HepG2 (cell line): ENCODE measurements around the gene LRRC27. TPM values are rescaled to one million over a fixed set of nuclear protein-coding genes. Genes with fewer than 3 reads are reported as not detected.

ENCODE experiments used
- ATRX ChIP-seq: sonication (generic); formaldehyde crosslinking; IDR thresholded peaks from 2 replicates; pipeline ENCODE4 v1.4.0; 2020; ENCODE audit warnings: missing genetic modification reagents, borderline replicate concordance
- CEBPB ChIP-seq: IDR thresholded peaks from 2 replicates; pipeline ENCODE4 v1.6.1; 2011; ENCODE audit warnings: low read depth, low read length, improper control_type of control experiment, borderline replicate concordance
- DRAP1 ChIP-seq: IDR thresholded peaks from 2 replicates; pipeline ENCODE4 v1.6.1; 2016; ENCODE audit warnings: missing genetic modification reagents, missing compliant biosample characterization
- ETV5 ChIP-seq: IDR thresholded peaks from 2 replicates; pipeline ENCODE4 v1.6.1; 2018; ENCODE audit warnings: missing biosample characterization, missing genetic modification reagents, inconsistent platforms, borderline replicate concordance
- FOXA1 ChIP-seq, 2 experiments: fragments of 450-650 bp in 1 of 2; sonication (generic) in 1 of 2; formaldehyde crosslinking in 1 of 2; IDR thresholded peaks; 2 replicates each; pipeline versions ENCODE4 v1.4.0 to v1.6.1; 2016 to 2020; ENCODE audit warnings: missing genetic modification reagents in 1 of 2
- MAFK ChIP-seq, 2 experiments: IDR thresholded peaks in 1 of 2; conservative IDR thresholded peaks in 1 of 2; 2 replicates each; pipeline ENCODE4 v1.6.1; 2011; ENCODE audit warnings: improper control_type of control experiment in 2 of 2, low read length in 2 of 2
- NFE2L2 ChIP-seq: fragments of 150-350 bp; IDR thresholded peaks from 2 replicates; pipeline ENCODE4 v1.6.1; 2014; ENCODE audit warnings: low read length
- NR2F6 ChIP-seq, 2 experiments: IDR thresholded peaks; 2 replicates each; pipeline ENCODE4 v1.6.1; 2016; ENCODE audit warnings: antibody characterized with exemption in 1 of 2, mild to moderate bottlenecking in 1 of 2
- PATZ1 ChIP-seq: sonication (generic); formaldehyde crosslinking; IDR thresholded peaks from 2 replicates; pipeline ENCODE4 v1.4.0; 2020; ENCODE audit warnings: missing genetic modification reagents
- PBX2 ChIP-seq: IDR thresholded peaks from 2 replicates; pipeline ENCODE4 v1.6.1; 2016; ENCODE audit warnings: control low read depth
- POLR2AphosphoS2 ChIP-seq: IDR thresholded peaks from 2 replicates; pipeline ENCODE4 v1.6.1; 2011; ENCODE audit warnings: low read depth, low read length, improper control_type of control experiment
- RARA ChIP-seq: IDR thresholded peaks from 2 replicates; pipeline ENCODE4 v1.6.1; 2016; ENCODE audit warnings: missing genetic modification reagents, missing compliant biosample characterization
- SETDB1 ChIP-seq: sonication (generic); formaldehyde crosslinking; IDR thresholded peaks from 2 replicates; pipeline ENCODE4 v1.5.1; 2020; ENCODE audit warnings: missing genetic modification reagents, mild to moderate bottlenecking, borderline replicate concordance
- SMARCC2 ChIP-seq: fragments of 450-650 bp; IDR thresholded peaks from 2 replicates; pipeline ENCODE4 v1.6.1; 2017; ENCODE audit warnings: antibody characterized with exemption, mild to moderate bottlenecking
- TOPORS ChIP-seq: sonication (generic); formaldehyde crosslinking; IDR thresholded peaks from 2 replicates; pipeline ENCODE4 v1.8.0; 2023; ENCODE audit warnings: mild to moderate bottlenecking, missing genetic modification reagents
- TRIM22 ChIP-seq: fragments of 450-650 bp; IDR thresholded peaks from 2 replicates; pipeline ENCODE4 v1.6.1; 2017
- XBP1 ChIP-seq: sonication (generic); formaldehyde crosslinking; IDR thresholded peaks from 2 replicates; pipeline ENCODE4 v1.5.0; 2020; ENCODE audit warnings: missing genetic modification reagents
- ZBTB49 ChIP-seq: sonication (generic); formaldehyde crosslinking; IDR thresholded peaks from 2 replicates; pipeline ENCODE4 v1.4.0; 2020; ENCODE audit warnings: missing genetic modification reagents, borderline replicate concordance
- ZEB1 ChIP-seq: IDR thresholded peaks from 2 replicates; pipeline ENCODE4 v1.6.1; 2012; ENCODE audit warnings: mild to moderate bottlenecking, low read depth, inconsistent platforms; ENCODE audit not compliant: insufficient replicate concordance
- ZNF256 ChIP-seq: sonication (generic); formaldehyde crosslinking; conservative IDR thresholded peaks from 2 replicates; pipeline ENCODE4 v1.4.0; 2020; ENCODE audit warnings: missing genetic modification reagents
- ZNF501 ChIP-seq: sonication (generic); formaldehyde crosslinking; IDR thresholded peaks from 2 replicates; pipeline ENCODE4 v1.5.1; 2020; ENCODE audit warnings: mild to moderate bottlenecking, moderate library complexity, missing genetic modification reagents
- ZNF564 ChIP-seq: sonication (generic); formaldehyde crosslinking; IDR thresholded peaks from 2 replicates; pipeline ENCODE4 v1.8.1; 2023; ENCODE audit warnings: mild to moderate bottlenecking, missing genetic modification reagents
- ZNF629 ChIP-seq: sonication (generic); formaldehyde crosslinking; conservative IDR thresholded peaks from 2 replicates; pipeline ENCODE4 v1.5.0; 2020; ENCODE audit warnings: missing genetic modification reagents
- ZNF7 ChIP-seq: IDR thresholded peaks from 2 replicates; pipeline ENCODE4 v1.6.1; 2016; ENCODE audit warnings: missing biosample characterization, missing genetic modification reagents
- polyA plus RNA-seq, 8 experiments: library from polyadenylated mRNA; depleted of rRNA in 3 of 8; stranded (reverse) in 7 of 8; unstranded in 1 of 8; fragments of >200 nt; fragmentation: Illumina TruSeq in 4 of 8; extraction: Trizol in 4 of 8; gene quantifications; 2 replicates each; pipeline versions ENCODE4 v1.2.1 to v1.2.3, GENCODE V29; 2011 to 2016; ENCODE audit warnings: low read depth in 4 of 8, missing spikeins in 1 of 8, mixed read lengths in 1 of 8; ENCODE audit not compliant: insufficient read depth in 1 of 8
- total RNA-seq, 5 experiments: library from RNA; depleted of rRNA; stranded (reverse); fragments of >200 nt; fragmentation: Illumina TruSeq; extraction: Trizol; gene quantifications; 2 replicates each; pipeline ENCODE4 v1.2.3, GENCODE V29; 2016; ENCODE audit warnings: low read depth in 1 of 5

Gene LRRC27
- total and polyA plus RNA-seq, 2 of the 13 experiments (the other 11 are each of a cell fraction or from before 2014, with no cell fraction given), result 4.2 to 4.6 TPM

GRCh38 chr10:132319853-132320653, 11.9 kb upstream of the LRRC27 start (continued):
- TF ChIP-seq CEBPB, result peak; percentile 80
- TF ChIP-seq PATZ1, result peak; percentile 59
- 0 out of 2 replicates have a peak, but pooled peaks have one; percentile 14 for TF ChIP-seq ZNF629 (CRISPR knock-in tag)
- no peak for TF ChIP-seq DRAP1 (CRISPR knock-in tag)
- TF ChIP-seq PBX2 (CRISPR knock-in tag), result no peak
- no peak for TF ChIP-seq ZEB1
- no peak for TF ChIP-seq SETDB1
- peak; percentile 42; the same call in 1 of the 2 replicates for TF ChIP-seq RARA (CRISPR knock-in tag)
- TF ChIP-seq ZBTB49, result no peak
- no peak for TF ChIP-seq NR2F6 (IDR thresholded peaks at IDR 0.05)
- no peak for TF ChIP-seq NR2F6 (CRISPR knock-in tag; IDR thresholded peaks at IDR 0.05)
- no peak for TF ChIP-seq POLR2AphosphoS2
- no peak for TF ChIP-seq SMARCC2
- TF ChIP-seq NFE2L2, result peak; percentile 31; the same call in 1 of the 2 replicates
- no peak for TF ChIP-seq ATRX
- peak; percentile 80 to 95 for TF ChIP-seq MAFK (conservative IDR thresholded peaks at IDR 0.05 in 1 of 2, IDR thresholded peaks at IDR 0.05 in 1 of 2; ENCODE audit: low read length in 2 of 2)
- no peak for TF ChIP-seq ZNF7 (CRISPR knock-in tag)
- TF ChIP-seq FOXA1 (IDR thresholded peaks at IDR 0.05), result no peak
- TF ChIP-seq FOXA1 (CRISPR knock-in tag; IDR thresholded peaks at IDR 0.05), result peak; percentile 36; the same call in 1 of the 2 replicates
- TF ChIP-seq ZNF501 (CRISPR knock-in tag), result no peak
- no peak for TF ChIP-seq ZNF564 (CRISPR knock-in tag)
- no peak for TF ChIP-seq ZNF256 (CRISPR knock-in tag)
- no peak for TF ChIP-seq TRIM22
- no peak for TF ChIP-seq TOPORS (CRISPR knock-in tag)
- TF ChIP-seq XBP1 (CRISPR knock-in tag), result no peak
- no peak for TF ChIP-seq ETV5 (CRISPR knock-in tag)
